Mammary epithelial cell (primary cell): Measurements from ENCODE around the gene SMYD3.

Source experiments
- EZH2 ChIP-seq: IDR thresholded peaks from 2 replicates; pipeline ENCODE4 v1.6.1; 2012; ENCODE audit warnings: low read length, inconsistent platforms, borderline replicate concordance
- TF ChIP-seq, protein P1 (sequence below), 2 donors: IDR thresholded peaks in 1 of 2; conservative IDR thresholded peaks in 1 of 2; 2 replicates each; pipeline ENCODE4 v1.5.1; 2011 to 2012; ENCODE audit warnings: inconsistent platforms in 2 of 2, low read length in 2 of 2, mild to moderate bottlenecking in 2 of 2, control low read depth in 1 of 2, low read depth in 1 of 2; ENCODE audit not compliant: insufficient read depth in 1 of 2; ENCODE audit errors: extremely low read depth in 1 of 2

DNA sequence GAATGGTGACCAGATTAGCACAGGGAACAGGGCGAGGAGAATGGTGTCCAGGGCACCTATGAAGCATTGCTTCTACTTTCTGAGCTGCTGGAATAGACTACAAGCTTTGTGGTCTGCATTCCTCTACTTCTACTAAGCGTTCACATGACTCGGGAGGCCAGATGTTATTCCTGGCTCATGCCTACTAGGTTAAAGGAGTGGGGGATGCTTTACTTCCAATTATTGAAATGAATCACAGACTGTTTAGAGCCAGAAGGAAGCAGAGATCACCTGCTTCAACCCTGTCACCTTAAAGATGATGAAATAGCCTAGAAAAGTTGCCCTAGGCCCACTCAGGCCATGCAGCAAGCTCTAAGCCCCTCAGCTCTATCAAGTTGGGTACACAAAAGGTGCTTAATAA, 718.8 kb downstream of the SMYD3 start:
- TF ChIP-seq, protein P1, sequence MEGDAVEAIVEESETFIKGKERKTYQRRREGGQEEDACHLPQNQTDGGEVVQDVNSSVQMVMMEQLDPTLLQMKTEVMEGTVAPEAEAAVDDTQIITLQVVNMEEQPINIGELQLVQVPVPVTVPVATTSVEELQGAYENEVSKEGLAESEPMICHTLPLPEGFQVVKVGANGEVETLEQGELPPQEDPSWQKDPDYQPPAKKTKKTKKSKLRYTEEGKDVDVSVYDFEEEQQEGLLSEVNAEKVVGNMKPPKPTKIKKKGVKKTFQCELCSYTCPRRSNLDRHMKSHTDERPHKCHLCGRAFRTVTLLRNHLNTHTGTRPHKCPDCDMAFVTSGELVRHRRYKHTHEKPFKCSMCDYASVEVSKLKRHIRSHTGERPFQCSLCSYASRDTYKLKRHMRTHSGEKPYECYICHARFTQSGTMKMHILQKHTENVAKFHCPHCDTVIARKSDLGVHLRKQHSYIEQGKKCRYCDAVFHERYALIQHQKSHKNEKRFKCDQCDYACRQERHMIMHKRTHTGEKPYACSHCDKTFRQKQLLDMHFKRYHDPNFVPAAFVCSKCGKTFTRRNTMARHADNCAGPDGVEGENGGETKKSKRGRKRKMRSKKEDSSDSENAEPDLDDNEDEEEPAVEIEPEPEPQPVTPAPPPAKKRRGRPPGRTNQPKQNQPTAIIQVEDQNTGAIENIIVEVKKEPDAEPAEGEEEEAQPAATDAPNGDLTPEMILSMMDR (conservative IDR thresholded peaks at IDR 0.05 in 1 of 2, IDR thresholded peaks at IDR 0.05 in 1 of 2; ENCODE audit: extremely low read depth in 1 of 2, insufficient read depth in 1 of 2, low read depth in 1 of 2, low read length in 2 of 2) = no peak
- TF ChIP-seq EZH2 = no peak
